ENCODE measurements around the gene GALM. TPM values are rescaled to one million over a fixed set of nuclear protein-coding genes. Genes with fewer than 3 reads are reported as not detected.

Gene GALM
- total and polyA plus RNA-seq, 10 of the 15 experiments (the other 5 are each of a cell fraction or from before 2014, with no cell fraction given) = 1.1 to 4.0 (median 1.7) TPM

- TF ChIP-seq ZBTB40 (IDR thresholded peaks at IDR 0.05; ENCODE audit: borderline replicate concordance) = no peak
- 0 out of 2 replicates have a peak, but pooled peaks have one; percentile 37 for TF ChIP-seq ESRRA (IDR thresholded peaks at IDR 0.05; ENCODE audit: low read length)
- TF ChIP-seq BHLHE40 (IDR thresholded peaks at IDR 0.05; ENCODE audit: borderline replicate concordance in 1 of 2, low read depth in 2 of 2, low read length in 1 of 2) = peak in 1 of 2 experiments; percentile 32; a peak in 2 of 4 replicates
- no peak for TF ChIP-seq NKRF (conservative IDR thresholded peaks at IDR 0.05)
- TF ChIP-seq CREM (IDR thresholded peaks at IDR 0.05; ENCODE audit: low read depth) = 0 out of 2 replicates have a peak, but pooled peaks have one; percentile 19
- peak; percentile 12; the same call in 1 of the 2 replicates for TF ChIP-seq IRF4 (IDR thresholded peaks at IDR 0.05; ENCODE audit: low read depth, low read length)
- peak; percentile 93; the same call in 1 of the 2 replicates for TF ChIP-seq MLLT1 (IDR thresholded peaks at IDR 0.05)
- no peak for TF ChIP-seq CEBPB (IDR thresholded peaks at IDR 0.05; ENCODE audit: borderline replicate concordance in 1 of 2, low read depth in 2 of 2, low read length in 2 of 2)
- TF ChIP-seq BCLAF1 (IDR thresholded peaks at IDR 0.05) = no peak
- TF ChIP-seq MTA3 (IDR thresholded peaks at IDR 0.05; ENCODE audit: borderline replicate concordance, low read length) = no peak
- no peak for TF ChIP-seq POLR2A (IDR thresholded peaks at IDR 0.05; ENCODE audit: low read depth, low read length)
- TF ChIP-seq PAX5 (IDR thresholded peaks at IDR 0.05; ENCODE audit: borderline replicate concordance, low read depth, low read length) = peak; percentile 31; the same call in 1 of the 2 replicates
- TF ChIP-seq ATF7 (IDR thresholded peaks at IDR 0.05; ENCODE audit: low read depth) = peak; percentile 50; the same call in 1 of the 2 replicates
- TF ChIP-seq BCL11A (IDR thresholded peaks at IDR 0.05; ENCODE audit: low read depth, low read length) = no peak
- no peak for TF ChIP-seq ZBTB33 (IDR thresholded peaks at IDR 0.05)
These were observed 12.0 kb upstream of the GALM start (continued) for GRCh38 chr2:38653715-38654527.
